ENCODE measurements around the gene HOXA5.

The HOXA5 gene

DNA sequence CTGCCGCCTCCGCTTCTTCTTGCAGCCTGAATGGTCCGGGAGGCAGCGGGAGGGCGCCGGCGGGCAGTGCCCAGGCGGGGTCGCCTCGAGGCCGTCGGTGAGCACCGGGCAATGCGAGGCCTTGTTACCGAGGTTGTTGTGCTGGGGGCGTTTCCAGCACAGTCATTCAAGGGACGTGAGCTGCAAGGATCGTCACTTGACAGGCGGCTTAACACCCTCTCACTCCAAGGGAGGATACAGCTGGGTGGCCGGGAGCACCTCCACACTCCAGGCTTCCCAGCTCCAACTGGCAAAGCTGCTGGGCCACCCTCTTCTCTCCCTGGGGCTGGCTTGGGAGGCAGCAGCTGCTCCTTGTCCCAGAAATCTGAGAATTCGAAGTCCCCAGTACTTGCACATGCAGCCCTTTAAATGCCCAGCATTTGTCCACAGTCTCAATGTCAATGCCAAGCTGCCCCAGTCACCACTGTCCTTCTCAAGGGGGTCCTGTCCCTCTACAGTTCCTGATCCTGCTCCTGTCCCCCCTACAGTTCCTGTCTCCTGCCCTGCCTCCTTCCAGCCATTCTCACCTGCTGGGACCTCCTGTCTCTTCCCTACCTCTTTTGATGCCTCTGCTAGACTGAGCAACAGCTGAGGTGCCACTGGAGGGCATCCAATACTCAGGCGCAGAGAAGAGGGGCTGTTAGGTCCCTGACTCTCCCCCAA is 46.0 kb upstream of the HOXA5 start:
- Histone ChIP-seq H3K4me1 (ENCODE audit: control extremely low read depth in 1 of 4, control insufficient read depth in 4 of 4, insufficient read depth in 4 of 4, low read length in 3 of 4) (peaks cover 0 to 63% (median 54%) of the 10 kb centered on the region in 4 experiments), H3K36me3 (ENCODE audit: control insufficient read depth in 4 of 4, insufficient read depth in 4 of 4, low read length in 3 of 4) (no peaks in the 10 kb centered on the region), H3K27me3 (replicated peaks in 2 of 5; ENCODE audit: control insufficient read depth in 4 of 5, insufficient read depth in 5 of 5, low read length in 4 of 5) (peaks cover 27 to 100% (median 76%) of the 10 kb centered on the region in 5 experiments), H3K4me3 (ENCODE audit: control insufficient read depth in 1 of 7, extremely low read depth in 1 of 7, insufficient read depth in 4 of 7, low read depth in 2 of 7, low read length in 6 of 7) (peak overlapping the region in 3 of 7 experiments; percentile 53 to 68 (median 60)), H3K9me3 (ENCODE audit: control extremely low read depth in 1 of 5, control insufficient read depth in 4 of 5, insufficient read depth in 2 of 5, low read depth in 1 of 5, low read length in 4 of 5) (no peaks in the 10 kb centered on the region), H3K27ac (ENCODE audit: insufficient read depth in 1 of 2, low read depth in 1 of 2, low read length in 2 of 2, poor library complexity in 1 of 2, severe bottlenecking in 2 of 2) (no peak overlapping the region)
- ChIA-PET POLR2A (no interaction called here), CTCF (interaction anchor here (1.0 to 5.4 kb wide), 5 partner anchors 7 to 1327 kb away, joined by 3 to 44 read pairs (median 4); partner anchors contain the start of gene HOXA10)
- DNase-seq = peak in 1 of 3 donors; percentile 49
- 7% methylated on average over 22 of the region's 22 CpGs for WGBS (ENCODE audit: insufficient coverage)

DNA sequence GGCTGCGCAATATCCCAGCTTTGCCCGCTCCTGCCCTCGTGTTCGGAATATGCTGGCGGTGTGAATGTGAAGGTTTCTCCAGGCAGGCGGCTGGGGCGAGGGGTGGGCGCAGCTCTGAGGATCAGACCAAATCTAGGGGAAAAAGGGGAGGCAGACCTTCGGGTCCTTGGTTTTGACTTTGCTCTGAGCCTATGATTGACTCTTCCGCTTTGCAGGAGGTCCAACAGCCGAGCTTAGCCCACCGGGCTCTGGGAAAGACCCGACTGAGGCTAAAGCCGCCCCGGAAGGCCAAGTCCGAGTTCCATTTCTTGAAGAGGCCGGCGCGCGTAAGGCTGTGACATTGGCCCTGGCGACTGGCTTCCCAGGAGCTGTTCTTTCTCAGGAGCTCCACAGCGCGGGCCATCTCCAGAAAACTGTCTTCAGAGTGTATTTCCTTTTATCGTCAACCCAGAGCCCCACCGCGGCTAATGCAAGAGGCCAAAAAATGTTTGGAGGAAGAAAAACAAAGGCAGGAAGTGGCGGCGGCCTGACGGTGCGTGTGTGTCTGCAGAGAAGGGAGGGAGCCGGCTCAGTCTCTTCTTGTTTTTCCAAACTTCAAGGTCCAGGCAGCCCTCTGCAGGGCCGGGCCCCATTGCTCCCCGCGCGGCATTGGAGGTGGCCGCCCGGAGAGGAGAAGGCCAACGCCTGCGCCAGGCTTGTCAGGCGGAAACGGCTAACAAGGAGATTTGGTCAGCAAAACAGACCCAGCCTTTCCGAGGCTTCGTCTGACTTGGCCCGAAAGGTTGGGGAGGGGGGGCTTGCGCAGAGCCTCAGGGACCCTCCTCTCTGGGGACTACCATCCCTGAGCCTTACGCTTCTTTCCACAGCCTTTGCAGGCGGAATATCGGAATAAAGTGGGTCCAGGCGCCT is 45.2 kb upstream of the HOXA5 start:
- no peaks in the 10 kb centered on the region for H3K9me3 ChIP-seq (ENCODE audit: control extremely low read depth in 1 of 5, control insufficient read depth in 4 of 5, insufficient read depth in 2 of 5, low read depth in 1 of 5, low read length in 4 of 5)
- H3K27me3 ChIP-seq (replicated peaks in 2 of 5; ENCODE audit: control insufficient read depth in 4 of 5, insufficient read depth in 5 of 5, low read length in 4 of 5) = peaks cover 21 to 100% (median 74%) of the 10 kb centered on the region in 5 experiments
- H3K4me3 ChIP-seq (ENCODE audit: control insufficient read depth in 1 of 7, extremely low read depth in 1 of 7, insufficient read depth in 4 of 7, low read depth in 2 of 7, low read length in 6 of 7) = peak overlapping the region in 5 of 7 experiments; percentile 53 to 68 (median 60)
- CTCF ChIA-PET = interaction anchor here (0.8 to 5.4 kb wide), 4 partner anchors 12 to 831 kb away, joined by 3 to 44 read pairs (median 4); partner anchors contain the start of gene HOXA10
- no peak overlapping the region for H3K27ac ChIP-seq (ENCODE audit: insufficient read depth in 1 of 2, low read depth in 1 of 2, low read length in 2 of 2, poor library complexity in 1 of 2, severe bottlenecking in 2 of 2)
- POLR2A ChIA-PET = interaction anchor here (1.8 kb wide), 1 partner anchor 18 kb away, joined by 6 read pairs; no protein-coding TSS in a partner anchor
- DNase-seq = peak in 1 of 3 donors; percentile 56
- H3K36me3 ChIP-seq (ENCODE audit: control insufficient read depth in 4 of 4, insufficient read depth in 4 of 4, low read length in 3 of 4) = no peaks in the 10 kb centered on the region
- H3K4me1 ChIP-seq (ENCODE audit: control extremely low read depth in 1 of 4, control insufficient read depth in 4 of 4, insufficient read depth in 4 of 4, low read length in 3 of 4) = peaks cover 0 to 70% (median 61%) of the 10 kb centered on the region in 4 experiments
- WGBS (ENCODE audit: insufficient coverage) = 4% methylated on average over 48 of the region's 49 CpGs

DNA sequence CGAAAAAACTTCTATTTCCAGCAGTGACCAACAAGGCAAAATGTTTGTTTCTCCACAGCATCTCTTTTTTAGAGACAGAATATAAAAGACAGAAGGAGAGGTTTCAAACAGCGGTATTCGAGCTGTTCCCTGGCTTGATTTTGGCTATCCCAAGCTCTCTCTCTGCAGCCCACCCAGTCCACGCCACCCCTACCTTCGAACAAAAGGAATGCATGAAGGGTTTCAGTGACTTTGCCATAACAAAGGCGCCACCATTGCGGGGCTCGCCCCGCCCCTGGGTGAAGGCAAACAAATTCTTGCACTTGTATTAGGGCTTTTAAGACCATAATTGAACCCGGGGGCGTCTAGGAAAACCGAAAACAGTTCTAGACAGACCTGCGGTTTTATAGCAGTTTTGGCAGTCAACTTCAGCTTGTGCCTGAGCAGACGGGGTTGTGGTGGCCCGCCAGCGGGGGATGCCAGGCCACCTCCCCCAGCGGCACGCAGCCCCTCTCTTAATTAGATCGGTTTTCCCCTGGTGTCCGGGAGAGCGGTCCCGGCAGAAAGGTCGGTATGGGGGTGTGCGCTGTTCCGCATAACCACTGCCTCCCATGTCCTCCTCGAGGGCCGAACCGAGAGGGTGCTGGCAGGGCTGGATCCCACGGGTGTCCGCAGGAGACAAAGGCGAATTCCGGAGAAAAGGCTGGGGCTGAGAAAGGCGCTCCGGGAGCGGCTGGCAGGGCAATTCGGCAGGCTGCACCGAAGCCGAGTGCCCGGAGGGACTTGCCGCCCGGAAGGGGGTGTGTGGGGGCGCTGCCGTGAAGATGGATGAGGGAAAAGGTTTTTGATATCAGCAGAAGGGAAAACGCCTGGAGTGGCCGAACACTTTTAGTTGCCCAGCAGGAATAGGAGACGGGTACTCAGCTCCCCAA is 44.2 kb upstream of the HOXA5 start:
- ChIA-PET CTCF (interaction anchor here (0.8 to 5.4 kb wide), 6 partner anchors 8 to 1291 kb away, joined by 3 to 44 read pairs (median 4); partner anchors contain the start of gene HOXA10), POLR2A (interaction anchor here (1.8 kb wide), 1 partner anchor 17 kb away, joined by 6 read pairs; no protein-coding TSS in a partner anchor)
- H3K36me3 ChIP-seq (ENCODE audit: control insufficient read depth in 4 of 4, insufficient read depth in 4 of 4, low read length in 3 of 4) = no peaks in the 10 kb centered on the region
- DNase-seq = peak in 1 of 3 donors; percentile 55
- WGBS (ENCODE audit: insufficient coverage) = 6% methylated on average over 39 of the region's 46 CpGs
- H3K4me3 ChIP-seq (ENCODE audit: control insufficient read depth in 1 of 7, extremely low read depth in 1 of 7, insufficient read depth in 4 of 7, low read depth in 2 of 7, low read length in 6 of 7) = peak overlapping the region in 4 of 7 experiments; percentile 32 to 68 (median 51)
- peaks cover 0 to 72% (median 63%) of the 10 kb centered on the region in 4 experiments for H3K4me1 ChIP-seq (ENCODE audit: control extremely low read depth in 1 of 4, control insufficient read depth in 4 of 4, insufficient read depth in 4 of 4, low read length in 3 of 4)
- H3K9me3 ChIP-seq (ENCODE audit: control extremely low read depth in 1 of 5, control insufficient read depth in 4 of 5, insufficient read depth in 2 of 5, low read depth in 1 of 5, low read length in 4 of 5) = peaks cover 0 to 2% (median 0%) of the 10 kb centered on the region in 5 experiments
- peaks cover 19 to 100% (median 77%) of the 10 kb centered on the region in 5 experiments for H3K27me3 ChIP-seq (replicated peaks in 2 of 5; ENCODE audit: control insufficient read depth in 4 of 5, insufficient read depth in 5 of 5, low read length in 4 of 5)
- no peak overlapping the region for H3K27ac ChIP-seq (ENCODE audit: insufficient read depth in 1 of 2, low read depth in 1 of 2, low read length in 2 of 2, poor library complexity in 1 of 2, severe bottlenecking in 2 of 2)

DNA sequence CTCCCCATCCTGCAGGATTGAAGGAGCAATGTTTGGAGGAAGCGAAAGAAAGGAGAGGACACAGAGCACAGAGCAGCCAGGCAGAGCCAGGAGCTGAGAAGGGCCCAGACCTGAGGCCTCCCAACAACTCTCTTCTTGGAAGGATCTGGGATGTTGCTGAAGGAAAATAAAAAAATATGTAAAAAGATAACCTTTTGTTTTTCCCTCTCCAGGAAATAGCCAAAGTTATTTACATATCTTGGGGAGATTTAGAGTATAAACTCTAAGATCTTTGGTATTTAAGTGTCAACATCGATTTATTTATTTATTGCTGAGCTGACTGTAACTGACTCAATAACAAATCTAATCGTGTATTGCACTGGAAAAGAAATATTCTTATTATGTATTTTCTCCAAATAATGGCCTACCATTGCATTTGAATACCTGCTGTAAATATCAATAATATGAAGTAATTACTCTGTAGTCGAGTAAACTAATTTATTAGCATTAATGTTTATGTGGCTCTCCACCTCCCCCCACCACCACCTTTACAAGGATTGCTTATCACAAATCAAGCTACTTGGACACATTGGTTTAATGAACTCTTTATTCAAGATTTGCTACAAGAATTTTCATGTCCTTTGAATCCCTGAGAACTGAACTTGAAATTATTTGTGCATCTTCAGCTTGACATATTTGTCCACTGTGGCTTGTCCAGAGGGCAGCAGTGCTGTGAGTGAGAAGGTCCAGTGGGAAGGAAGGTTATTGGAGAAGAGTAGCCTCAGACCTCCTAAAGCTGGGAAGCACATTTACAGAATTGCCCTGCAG is 43.4 kb upstream of the HOXA5 start:
- H3K9me3 ChIP-seq (ENCODE audit: control extremely low read depth in 1 of 5, control insufficient read depth in 4 of 5, insufficient read depth in 2 of 5, low read depth in 1 of 5, low read length in 4 of 5) = peaks cover 0 to 2% (median 0%) of the 10 kb centered on the region in 5 experiments
- H3K4me3 ChIP-seq (ENCODE audit: control insufficient read depth in 1 of 7, extremely low read depth in 1 of 7, insufficient read depth in 4 of 7, low read depth in 2 of 7, low read length in 6 of 7) = peak overlapping the region in 1 of 7 experiments; percentile 68
- no peak overlapping the region for H3K27ac ChIP-seq (ENCODE audit: insufficient read depth in 1 of 2, low read depth in 1 of 2, low read length in 2 of 2, poor library complexity in 1 of 2, severe bottlenecking in 2 of 2)
- CTCF ChIA-PET = interaction anchor here (0.9 to 5.4 kb wide), 8 partner anchors 9 to 1293 kb away, joined by 3 to 44 read pairs (median 4); partner anchors contain the start of gene HOXA10
- H3K4me1 ChIP-seq (ENCODE audit: control extremely low read depth in 1 of 4, control insufficient read depth in 4 of 4, insufficient read depth in 4 of 4, low read length in 3 of 4) = peaks cover 0 to 64% (median 55%) of the 10 kb centered on the region in 4 experiments
- WGBS (ENCODE audit: insufficient coverage) = 17% methylated on average over 1 of the region's 4 CpGs
- no peaks in the 10 kb centered on the region for H3K36me3 ChIP-seq (ENCODE audit: control insufficient read depth in 4 of 4, insufficient read depth in 4 of 4, low read length in 3 of 4)
- POLR2A ChIA-PET = interaction anchor here (1.8 kb wide), 1 partner anchor 16 kb away, joined by 6 read pairs; no protein-coding TSS in a partner anchor
- H3K27me3 ChIP-seq (replicated peaks in 2 of 5; ENCODE audit: control insufficient read depth in 4 of 5, insufficient read depth in 5 of 5, low read length in 4 of 5) = peaks cover 19 to 100% (median 80%) of the 10 kb centered on the region in 5 experiments
- DNase-seq = no peak

DNA sequence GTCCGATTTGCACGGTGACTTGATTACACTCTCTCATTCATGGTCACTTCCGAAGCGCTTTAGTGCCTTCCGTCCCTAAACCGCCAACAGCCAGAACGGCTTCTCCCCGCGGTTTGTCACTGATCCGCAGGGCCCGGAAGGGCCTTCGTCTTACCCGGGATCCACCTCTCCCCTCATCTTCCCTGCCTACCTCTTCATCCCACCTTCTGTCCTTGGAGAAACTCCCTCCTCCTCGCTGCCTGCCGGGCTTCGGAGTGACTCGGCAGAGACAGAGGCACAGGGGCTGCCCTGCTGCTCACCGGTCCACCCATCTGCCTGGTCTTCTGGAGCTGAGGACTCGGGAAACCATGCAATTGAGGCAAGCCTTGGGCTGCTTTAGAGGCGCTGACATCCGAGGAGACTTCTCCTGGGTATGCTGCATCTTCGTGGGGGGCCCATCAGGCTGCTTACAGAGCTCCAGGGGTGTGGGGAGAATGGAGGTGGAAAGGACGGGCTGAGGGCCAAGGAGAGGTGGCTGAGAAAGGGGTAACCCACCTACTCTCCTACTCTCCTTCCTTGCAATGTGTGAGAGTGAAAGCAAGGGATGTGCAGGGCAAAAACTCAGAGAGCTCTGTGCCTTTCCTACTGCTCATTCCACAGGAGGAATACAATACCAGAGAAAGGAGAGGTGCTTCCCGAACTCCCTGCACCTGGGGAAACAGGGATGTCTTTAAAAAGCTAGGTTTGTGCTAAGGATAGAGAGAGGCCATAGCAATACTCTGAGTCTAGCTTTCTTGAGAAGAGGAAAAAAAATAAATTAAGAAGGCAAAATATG is 42.6 kb upstream of the HOXA5 start:
- Histone ChIP-seq H3K4me3 (ENCODE audit: control insufficient read depth in 1 of 7, extremely low read depth in 1 of 7, insufficient read depth in 4 of 7, low read depth in 2 of 7, low read length in 6 of 7) (peak overlapping the region in 4 of 7 experiments; percentile 4 to 67 (median 24)), H3K27ac (ENCODE audit: insufficient read depth in 1 of 2, low read depth in 1 of 2, low read length in 2 of 2, poor library complexity in 1 of 2, severe bottlenecking in 2 of 2) (no peak overlapping the region), H3K4me1 (ENCODE audit: control extremely low read depth in 1 of 4, control insufficient read depth in 4 of 4, insufficient read depth in 4 of 4, low read length in 3 of 4) (peaks cover 0 to 62% (median 53%) of the 10 kb centered on the region in 4 experiments), H3K27me3 (replicated peaks in 2 of 5; ENCODE audit: control insufficient read depth in 4 of 5, insufficient read depth in 5 of 5, low read length in 4 of 5) (peaks cover 19 to 98% (median 75%) of the 10 kb centered on the region in 5 experiments), H3K36me3 (ENCODE audit: control insufficient read depth in 4 of 4, insufficient read depth in 4 of 4, low read length in 3 of 4) (no peaks in the 10 kb centered on the region), H3K9me3 (ENCODE audit: control extremely low read depth in 1 of 5, control insufficient read depth in 4 of 5, insufficient read depth in 2 of 5, low read depth in 1 of 5, low read length in 4 of 5) (peaks cover 0 to 2% (median 0%) of the 10 kb centered on the region in 5 experiments)
- DNase-seq = no peak
- CTCF ChIA-PET = interaction anchor here (0.9 to 5.4 kb wide), 11 partner anchors 10 to 1292 kb away, joined by 3 to 44 read pairs (median 4); partner anchors contain the start of gene HOXA10
- 4% methylated on average over 20 of the region's 24 CpGs for WGBS (ENCODE audit: insufficient coverage)
- POLR2A ChIA-PET = no interaction called here
